WI38 (cell line): ENCODE results near the gene EMILIN1.
"Not testable (repeated sequence)": the region's sequence is repeated elsewhere in the genome, so short reads cannot be mapped to it uniquely, and the experiment has no call there.

Experiments
- H3K4me3 ChIP-seq: 2 replicates; pipeline ENCODE4 v1.5.1; 2011; ENCODE audit warnings: low read depth, mild to moderate bottlenecking, control low read depth, low read length
- TF ChIP-seq, protein P1 (sequence below): IDR thresholded peaks from 2 replicates; pipeline ENCODE4 v1.5.1; 2012; ENCODE audit warnings: low read depth, mild to moderate bottlenecking, control low read depth, low read length

Gene EMILIN1

DNA sequence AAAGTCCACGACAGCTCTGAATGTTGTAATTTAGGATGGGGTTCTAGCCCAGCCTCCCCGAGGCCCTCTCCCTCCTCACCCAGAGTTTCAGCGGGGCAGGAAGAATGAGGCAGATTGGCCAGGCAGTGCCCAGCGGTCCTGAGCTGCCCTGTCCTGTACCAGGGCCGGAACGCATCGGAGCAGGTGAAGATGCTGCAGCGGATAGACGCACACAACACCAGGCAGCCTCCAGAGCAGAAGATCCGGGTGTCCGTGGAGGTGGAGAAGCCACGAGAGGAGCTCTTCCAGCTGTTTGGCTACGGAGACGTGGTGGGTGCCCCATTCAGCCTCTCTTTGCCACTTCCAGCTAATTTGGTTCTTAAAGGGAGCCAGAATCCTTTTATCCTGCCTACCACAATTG lies 18.9 kb downstream of the EMILIN1 start:
- no peak overlapping the region for H3K4me3 ChIP-seq
- TF ChIP-seq, protein P1, sequence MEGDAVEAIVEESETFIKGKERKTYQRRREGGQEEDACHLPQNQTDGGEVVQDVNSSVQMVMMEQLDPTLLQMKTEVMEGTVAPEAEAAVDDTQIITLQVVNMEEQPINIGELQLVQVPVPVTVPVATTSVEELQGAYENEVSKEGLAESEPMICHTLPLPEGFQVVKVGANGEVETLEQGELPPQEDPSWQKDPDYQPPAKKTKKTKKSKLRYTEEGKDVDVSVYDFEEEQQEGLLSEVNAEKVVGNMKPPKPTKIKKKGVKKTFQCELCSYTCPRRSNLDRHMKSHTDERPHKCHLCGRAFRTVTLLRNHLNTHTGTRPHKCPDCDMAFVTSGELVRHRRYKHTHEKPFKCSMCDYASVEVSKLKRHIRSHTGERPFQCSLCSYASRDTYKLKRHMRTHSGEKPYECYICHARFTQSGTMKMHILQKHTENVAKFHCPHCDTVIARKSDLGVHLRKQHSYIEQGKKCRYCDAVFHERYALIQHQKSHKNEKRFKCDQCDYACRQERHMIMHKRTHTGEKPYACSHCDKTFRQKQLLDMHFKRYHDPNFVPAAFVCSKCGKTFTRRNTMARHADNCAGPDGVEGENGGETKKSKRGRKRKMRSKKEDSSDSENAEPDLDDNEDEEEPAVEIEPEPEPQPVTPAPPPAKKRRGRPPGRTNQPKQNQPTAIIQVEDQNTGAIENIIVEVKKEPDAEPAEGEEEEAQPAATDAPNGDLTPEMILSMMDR: no peak

DNA sequence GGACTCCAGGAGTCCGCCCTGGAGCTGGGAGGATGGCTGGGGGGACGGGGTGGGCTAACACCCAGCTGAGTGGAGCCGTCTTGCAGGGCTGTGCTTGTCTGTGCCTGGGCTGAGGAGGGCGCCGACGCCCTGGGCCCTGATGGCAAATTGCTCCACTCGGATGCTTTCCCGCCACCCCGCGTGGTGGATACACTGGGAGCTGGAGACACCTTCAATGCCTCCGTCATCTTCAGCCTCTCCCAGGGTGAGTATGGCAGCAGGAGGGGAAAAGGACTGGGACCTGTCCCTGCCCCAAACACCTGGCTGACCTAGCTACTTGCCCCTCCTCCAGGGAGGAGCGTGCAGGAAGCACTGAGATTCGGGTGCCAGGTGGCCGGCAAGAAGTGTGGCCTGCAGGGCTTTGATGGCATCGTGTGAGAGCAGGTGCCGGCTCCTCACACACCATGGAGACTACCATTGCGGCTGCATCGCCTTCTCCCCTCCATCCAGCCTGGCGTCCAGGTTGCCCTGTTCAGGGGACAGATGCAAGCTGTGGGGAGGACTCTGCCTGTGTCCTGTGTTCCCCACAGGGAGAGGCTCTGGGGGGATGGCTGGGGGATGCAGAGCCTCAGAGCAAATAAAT lies 21.0 kb downstream of the EMILIN1 start:
- TF ChIP-seq, protein P1: no peak
- no peak overlapping the region for H3K4me3 ChIP-seq

DNA sequence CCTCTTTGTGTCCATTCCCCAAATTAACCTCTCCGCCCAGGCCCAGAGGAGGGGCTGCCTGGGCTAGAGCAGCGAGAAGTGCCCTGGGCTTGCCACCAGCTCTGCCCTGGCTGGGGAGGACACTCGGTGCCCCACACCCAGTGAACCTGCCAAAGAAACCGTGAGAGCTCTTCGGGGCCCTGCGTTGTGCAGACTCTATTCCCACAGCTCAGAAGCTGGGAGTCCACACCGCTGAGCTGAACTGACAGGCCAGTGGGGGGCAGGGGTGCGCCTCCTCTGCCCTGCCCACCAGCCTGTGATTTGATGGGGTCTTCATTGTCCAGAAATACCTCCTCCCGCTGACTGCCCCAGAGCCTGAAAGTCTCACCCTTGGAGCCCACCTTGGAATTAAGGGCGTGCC lies 21.6 kb downstream of the EMILIN1 start:
- H3K4me3 ChIP-seq: no peak overlapping the region

DNA sequence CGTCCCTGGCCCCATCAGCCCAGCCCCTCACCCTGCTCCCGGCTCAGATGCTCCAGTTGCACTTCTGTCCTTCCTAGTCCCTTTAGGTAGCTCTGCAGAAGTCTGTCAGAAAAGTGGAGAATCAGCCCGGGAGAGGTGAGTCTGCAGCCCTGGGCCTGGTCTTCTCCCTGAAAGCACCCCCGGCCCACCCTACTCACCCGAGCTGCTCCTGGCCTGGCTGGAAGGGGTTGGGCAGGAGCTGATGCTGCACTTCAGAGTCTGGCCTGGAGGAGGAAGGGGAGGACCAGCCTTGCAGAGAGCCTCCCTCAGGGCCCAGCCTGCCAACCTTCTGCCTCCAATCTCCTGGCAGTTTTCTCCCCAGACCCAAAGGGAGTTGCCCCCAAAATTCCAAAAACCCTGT lies 23.9 kb downstream of the EMILIN1 start:
- TF ChIP-seq, protein P1: no peak

More for the DNA sequence above, 21.6 kb downstream of the EMILIN1 start:
- TF ChIP-seq, protein P1: no peak

DNA sequence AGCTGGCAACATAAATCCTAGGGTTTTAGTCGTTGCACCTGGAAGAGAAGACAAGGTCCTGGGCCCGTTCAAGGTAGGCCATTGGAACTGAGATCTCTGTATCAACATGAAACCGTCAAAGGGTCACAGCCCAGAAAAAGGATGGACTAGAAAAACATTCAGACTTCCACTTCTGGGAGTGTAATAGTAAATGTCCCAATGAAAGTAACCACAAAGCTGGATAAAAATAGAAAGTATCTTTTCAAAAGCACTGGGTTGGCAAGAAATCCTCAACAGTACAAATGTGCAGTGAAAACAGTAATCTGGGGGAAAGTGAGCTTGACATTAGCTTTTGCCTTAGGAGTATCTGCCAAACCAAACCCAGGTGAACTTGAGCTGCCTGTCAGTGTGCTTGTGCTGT lies 27.6 kb downstream of the EMILIN1 start:
- no peak overlapping the region for H3K4me3 ChIP-seq
- TF ChIP-seq, protein P1: no peak

More for the DNA sequence above, 23.9 kb downstream of the EMILIN1 start:
- no peak overlapping the region for H3K4me3 ChIP-seq

DNA sequence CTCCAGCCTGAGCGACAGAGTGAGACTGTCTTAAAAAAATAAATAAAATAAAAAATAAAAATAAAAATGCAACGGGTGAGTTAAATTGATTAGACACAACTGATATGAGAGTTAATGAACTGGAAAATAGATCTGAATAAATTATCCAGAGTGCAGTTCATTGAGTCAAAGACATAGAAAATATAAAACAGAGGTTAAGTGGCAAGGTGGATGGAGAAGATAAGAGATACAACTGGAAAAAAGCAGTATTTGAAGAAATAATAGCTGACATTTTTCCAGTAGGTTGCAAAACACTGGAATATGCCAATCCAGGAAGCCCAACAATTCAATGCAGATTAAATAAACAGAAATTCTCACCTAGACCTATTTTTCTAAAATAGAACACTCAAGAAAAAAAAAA lies 29.8 kb downstream of the EMILIN1 start:
- TF ChIP-seq, protein P1: no peak
- no peak overlapping the region for H3K4me3 ChIP-seq

DNA sequence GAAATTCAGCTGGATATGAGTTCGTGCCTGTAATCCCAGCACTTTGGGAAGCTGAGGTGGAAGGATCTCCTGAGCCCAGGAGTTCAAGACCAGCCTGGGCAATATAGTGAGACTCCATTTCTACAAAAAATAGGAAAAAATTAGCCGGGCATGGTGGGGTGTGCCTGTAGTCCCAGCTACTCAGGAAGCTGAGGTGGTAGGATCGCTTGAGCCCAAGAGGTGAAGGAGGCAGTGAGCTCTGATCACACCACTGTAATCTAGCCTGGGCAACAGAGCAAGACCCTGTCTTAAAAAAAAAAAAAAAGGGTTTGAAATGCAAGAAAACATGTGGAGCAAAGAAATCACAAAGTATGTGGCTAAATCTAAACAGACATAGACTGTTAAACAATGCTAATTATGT lies 30.7 kb downstream of the EMILIN1 start:
- H3K4me3 ChIP-seq: no peak overlapping the region
- TF ChIP-seq, protein P1: no peak

DNA sequence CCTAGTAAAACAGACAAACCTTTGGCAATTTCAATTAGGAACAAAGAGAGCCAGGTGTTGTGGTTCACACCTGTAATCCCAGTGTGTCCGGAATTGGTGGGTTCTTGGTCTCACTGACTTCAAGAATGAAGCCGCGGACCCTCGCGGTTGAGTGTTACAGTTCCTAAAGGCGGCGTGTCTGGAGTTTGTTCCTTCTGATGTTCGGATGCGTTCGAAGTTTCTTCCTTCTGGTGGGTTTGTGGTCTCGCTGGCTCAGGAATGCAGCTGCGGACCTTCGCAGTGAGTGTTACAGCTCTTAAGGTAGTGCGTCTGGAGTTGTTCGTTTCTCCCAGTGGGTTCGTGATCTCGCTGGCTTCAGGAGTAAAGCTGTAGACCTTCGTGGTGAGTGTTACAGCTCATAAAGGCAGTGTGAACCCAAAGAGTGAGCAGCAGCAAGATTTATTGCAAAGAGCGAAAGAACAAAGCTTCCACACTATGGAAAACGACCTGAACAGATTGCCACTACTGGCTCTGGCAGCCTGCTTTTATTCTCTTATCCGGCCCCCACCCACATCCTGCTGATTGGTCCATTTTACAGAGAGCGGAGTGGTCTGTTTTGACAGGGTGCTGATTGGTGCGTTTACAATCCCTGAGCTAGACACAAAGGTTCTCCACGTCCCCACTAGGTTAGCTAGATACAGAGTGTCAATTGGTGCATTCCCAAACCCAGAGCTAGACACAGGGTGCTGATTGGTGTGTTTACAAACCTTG lies 32.4 kb downstream of the EMILIN1 start:
- not testable (repeated sequence) for H3K4me3 ChIP-seq

DNA sequence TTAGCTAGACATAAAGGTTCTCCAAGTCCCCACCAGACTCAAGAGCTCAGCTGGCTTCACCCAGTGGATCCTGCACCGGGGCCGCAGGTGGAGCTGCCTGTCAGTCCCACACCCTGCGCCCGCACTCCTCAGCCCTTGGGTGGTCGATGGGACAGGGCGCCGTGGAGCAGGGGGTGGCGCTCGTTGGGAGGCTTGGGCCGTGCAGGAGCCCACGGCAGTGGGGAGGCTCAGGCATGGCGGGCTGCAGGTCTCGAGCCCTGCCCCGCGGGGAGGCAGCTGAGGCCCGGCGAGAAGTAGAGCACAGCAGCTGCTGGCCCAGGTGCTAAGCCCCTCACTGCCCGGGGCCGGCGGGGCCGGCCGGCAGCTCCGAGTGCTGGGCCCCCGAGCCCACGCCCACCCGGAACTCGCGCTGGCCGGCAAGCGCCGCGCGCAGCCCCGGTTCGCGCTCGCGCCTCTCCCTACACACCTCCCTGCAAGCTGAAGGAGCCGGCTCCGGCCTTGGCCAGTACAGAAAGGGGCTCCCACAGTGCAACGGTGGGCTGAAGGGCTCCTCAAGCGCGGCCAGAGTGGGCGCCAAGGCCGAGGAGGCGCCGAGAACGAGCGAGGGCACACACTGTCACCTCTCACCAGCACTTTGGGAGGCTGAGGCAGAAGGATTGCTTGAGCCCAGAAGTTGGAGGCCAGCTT lies 33.1 kb downstream of the EMILIN1 start:
- H3K4me3 ChIP-seq: not testable (repeated sequence)
